ENCODE results near the gene TRIM4.

- TF ChIP-seq CTCF (IDR thresholded peaks at IDR 0.05): no peak
- no peak for TF ChIP-seq POLR2A (IDR thresholded peaks at IDR 0.05)
Measured at GRCh38 chr7:99897322-99898022, 21.9 kb downstream of the TRIM4 start.

Data from adrenal gland (tissue), 5 donors.